Activated B cell treated with CpG ODN at 0.5 μM for 24 hours (primary cell): ENCODE data around the gene TRAPPC8. TPM values are rescaled to one million over a fixed set of nuclear protein-coding genes. Genes with fewer than 3 reads are reported as not detected.
"Not testable (repeated sequence)": the region's sequence is repeated elsewhere in the genome, so short reads cannot be mapped to it uniquely, and the experiment has no call there.

Experiments used
- ATAC-seq: fragments of 200-7000 bp; cut with Tn5 transposase; one replicate; pipeline ENCODE4 v1.10.0; 2021; ENCODE audit warnings: low read depth, mild to moderate bottlenecking, moderate library complexity
- CTCF ChIA-PET: fragments of 350-600 bp; sonication (Branson Sonifier 250); formaldehyde crosslinking; loops from one replicate; lab custom pipeline; 2021; ENCODE audit warnings: antibody characterized with exemption; lab: Charles Lee
- POLR2A ChIA-PET: fragments of 350-600 bp; sonication (Branson Sonifier 250); formaldehyde crosslinking; loops from one replicate; lab custom pipeline; 2021; ENCODE audit warnings: antibody characterized with exemption; lab: Charles Lee
- DNase-seq: peaks from one replicate; pipeline ENCODE4 v3.0.0; 2022
- H3K27ac Mint-ChIP-seq: one replicate; pipeline ENCODE4 v1.8.0; 2020; ENCODE audit warnings: mixed read lengths
- H3K27me3 Mint-ChIP-seq: one replicate; pipeline ENCODE4 v1.8.0; 2021; ENCODE audit warnings: mixed read lengths
- H3K36me3 Mint-ChIP-seq: one replicate; pipeline ENCODE4 v1.8.0; 2021; ENCODE audit warnings: low read depth, mixed read lengths
- H3K4me1 Mint-ChIP-seq: one replicate; pipeline ENCODE4 v1.8.0; 2021; ENCODE audit warnings: mixed read lengths
- H3K4me3 Mint-ChIP-seq: one replicate; pipeline ENCODE4 v1.8.0; 2020; ENCODE audit warnings: mild to moderate bottlenecking, mixed read lengths
- H3K9me3 Mint-ChIP-seq: one replicate; pipeline ENCODE4 v1.8.0; 2020; ENCODE audit warnings: mixed read lengths
- CTCF ChIP-seq: fragments of 200-600 bp; IDR thresholded peaks from one replicate; pipeline ENCODE4 v1.8.0; 2022; ENCODE audit warnings: antibody characterized with exemption, mild to moderate bottlenecking
- intact Hi-C: fragments of 100-400 bp; cut with micrococcal nuclease; formaldehyde crosslinking; loops from one replicate; pipeline ENCODE4 v1.15.1; 2024
- total RNA-seq: library from RNA; stranded (reverse); gene quantifications from 2 replicates; pipeline ENCODE4 v1.2.3, GENCODE V29; 2022

Gene TRAPPC8
- total RNA-seq, 1 donor from 2014 or later, result 69.2 TPM

- H3K27ac Mint-ChIP-seq, result no peak overlapping the region
- TF ChIP-seq CTCF, result no peak
- ChIA-PET POLR2A (no interaction called here), CTCF (no interaction called here)
- H3K9me3 Mint-ChIP-seq, result no peaks in the 10 kb centered on the region
- intact Hi-C loops, result no loop called here
- H3K4me1 Mint-ChIP-seq, result no peaks in the 10 kb centered on the region
- ATAC-seq, result no peak
- H3K27me3 Mint-ChIP-seq, result no peaks in the 10 kb centered on the region
- DNase-seq, result no peak
- no peaks in the 10 kb centered on the region for H3K36me3 Mint-ChIP-seq
- no peak overlapping the region for H3K4me3 Mint-ChIP-seq
Measured at GRCh38 chr18:31801078-31801477, 141.8 kb downstream of the TRAPPC8 start.

DNA sequence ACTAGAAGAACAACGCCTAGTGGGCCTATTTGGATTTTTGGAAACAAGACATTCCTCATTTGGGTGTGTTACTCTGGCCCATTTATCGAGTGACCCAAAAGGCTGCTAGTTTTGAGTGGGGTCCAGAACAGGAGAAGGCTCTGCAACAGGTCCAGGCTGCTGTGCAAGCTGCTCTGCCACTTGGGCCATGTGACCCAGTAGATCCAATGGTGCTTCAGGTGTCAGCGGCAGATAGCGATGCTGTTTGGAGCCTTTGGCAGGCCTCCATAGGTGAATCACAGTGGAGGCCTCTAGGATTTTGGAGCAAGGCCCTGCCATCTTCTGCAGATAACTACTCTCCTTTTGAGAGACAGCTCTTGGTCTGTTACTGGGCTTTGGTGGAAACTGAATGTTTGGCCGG is 143.7 kb downstream of the TRAPPC8 start:
- DNase-seq, ATAC-seq, H3K27ac Mint-ChIP-seq, H3K4me3 Mint-ChIP-seq, CTCF ChIA-PET, H3K36me3 Mint-ChIP-seq, POLR2A ChIA-PET, intact Hi-C loops, H3K27me3 Mint-ChIP-seq, H3K9me3 Mint-ChIP-seq, H3K4me1 Mint-ChIP-seq: not testable (repeated sequence)

GRCh38 chr18:31798399-31798798 is 144.5 kb downstream of the TRAPPC8 start:
- no peaks in the 10 kb centered on the region for H3K36me3 Mint-ChIP-seq
- no peak overlapping the region for H3K27ac Mint-ChIP-seq
- no peaks in the 10 kb centered on the region for H3K4me1 Mint-ChIP-seq
- ATAC-seq, result no peak
- ChIA-PET POLR2A (no interaction called here), CTCF (no interaction called here)
- no peak overlapping the region for H3K4me3 Mint-ChIP-seq
- no peaks in the 10 kb centered on the region for H3K27me3 Mint-ChIP-seq
- intact Hi-C loops, result no loop called here
- DNase-seq, result no peak
- no peak for TF ChIP-seq CTCF
- no peaks in the 10 kb centered on the region for H3K9me3 Mint-ChIP-seq

GRCh38 chr18:31795747-31796146 is 147.2 kb downstream of the TRAPPC8 start:
- H3K27me3 Mint-ChIP-seq, result no peaks in the 10 kb centered on the region
- no peak for TF ChIP-seq CTCF
- no peak for DNase-seq
- H3K4me3 Mint-ChIP-seq, result no peak overlapping the region
- intact Hi-C loops, result no loop called here
- no peak overlapping the region for H3K27ac Mint-ChIP-seq
- ATAC-seq, result no peak
- ChIA-PET POLR2A (no interaction called here), CTCF (no interaction called here)
- H3K4me1 Mint-ChIP-seq, result peaks cover 8% of the 10 kb centered on the region
- H3K9me3 Mint-ChIP-seq, result no peaks in the 10 kb centered on the region
- H3K36me3 Mint-ChIP-seq, result no peaks in the 10 kb centered on the region

DNA sequence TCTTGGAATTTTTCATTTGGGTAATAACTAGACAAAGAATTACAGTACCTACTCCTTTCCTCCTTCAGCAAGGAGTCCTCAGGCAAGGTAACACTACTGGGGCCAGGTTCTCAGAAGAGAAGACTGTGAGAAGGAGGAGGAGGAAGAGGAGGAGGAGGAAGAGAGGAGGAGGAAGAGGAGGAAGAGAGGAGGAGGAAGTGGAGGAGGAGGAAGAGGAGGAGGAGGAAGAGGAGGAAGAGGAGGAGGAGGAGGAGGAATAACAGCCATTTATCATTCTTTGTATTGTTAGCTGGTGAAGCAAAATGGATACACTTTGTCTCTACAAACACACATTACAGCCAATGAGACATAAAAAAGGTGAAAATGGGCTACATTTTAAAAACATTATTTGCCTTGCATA is 149.4 kb downstream of the TRAPPC8 start:
- no peak overlapping the region for H3K27ac Mint-ChIP-seq
- ChIA-PET POLR2A (no interaction called here), CTCF (no interaction called here)
- H3K4me1 Mint-ChIP-seq, result peaks cover 8% of the 10 kb centered on the region
- H3K27me3 Mint-ChIP-seq, result no peaks in the 10 kb centered on the region
- H3K4me3 Mint-ChIP-seq, result no peak overlapping the region
- no peaks in the 10 kb centered on the region for H3K36me3 Mint-ChIP-seq
- no peaks in the 10 kb centered on the region for H3K9me3 Mint-ChIP-seq
- no peak for TF ChIP-seq CTCF
- intact Hi-C loops, result no loop called here
- no peak for ATAC-seq
- DNase-seq, result no peak

DNA sequence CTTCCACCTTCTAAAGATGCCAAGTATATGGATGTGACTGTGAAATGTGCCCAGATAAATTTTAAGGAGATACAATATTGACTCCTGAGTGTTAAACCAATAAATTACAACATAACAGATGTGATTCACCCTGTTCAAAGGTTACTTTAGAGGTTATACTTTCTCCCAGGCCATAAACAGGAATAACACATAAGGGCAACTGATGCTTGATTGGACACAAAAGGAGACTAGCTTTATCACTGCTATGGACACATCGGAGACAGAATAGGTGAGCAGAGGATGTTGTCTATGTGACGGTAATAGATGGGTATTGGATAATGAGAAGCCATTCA is 150.4 kb downstream of the TRAPPC8 start:
- Mint-ChIP-seq H3K27ac (no peak overlapping the region), H3K27me3 (no peaks in the 10 kb centered on the region), H3K9me3 (no peaks in the 10 kb centered on the region), H3K36me3 (no peaks in the 10 kb centered on the region), H3K4me3 (no peak overlapping the region), H3K4me1 (peaks cover 8% of the 10 kb centered on the region)
- ATAC-seq (no peak), DNase-seq (no peak)
- CTCF ChIA-PET, result no interaction called here
- intact Hi-C loops, result no loop called here
- no peak for TF ChIP-seq CTCF
- POLR2A ChIA-PET, result no interaction called here
